Measurements from ENCODE around the gene PPP1R17. TPM values are rescaled to one million over a fixed set of nuclear protein-coding genes. Genes with fewer than 3 reads are reported as not detected.

Gene PPP1R17
- total and polyA plus RNA-seq, 2 donors (not counting 3 experiments of a cell fraction or from before 2014, with no cell fraction given), result not detected

DNA sequence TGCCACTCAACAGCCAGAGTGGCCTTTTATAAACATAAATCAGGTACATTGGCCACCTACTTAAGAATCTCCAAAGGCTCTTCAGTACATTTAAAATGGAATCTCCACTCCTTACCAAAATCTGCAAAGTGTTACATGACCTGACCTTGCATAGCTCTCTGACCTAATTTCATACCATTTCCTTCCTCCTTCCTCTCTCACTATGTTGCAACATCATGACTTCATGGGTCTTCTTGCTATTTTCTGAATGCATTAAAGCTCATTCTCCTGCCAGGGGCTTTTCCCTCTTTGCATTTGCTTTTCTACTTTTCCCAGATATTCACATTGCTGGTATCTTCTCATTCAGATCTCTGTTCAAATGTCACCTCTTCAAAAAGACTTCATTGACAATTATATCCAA lies 22.1 kb upstream of the PPP1R17 start:
- Histone ChIP-seq H3K9me3 (replicated peaks; ENCODE audit: control insufficient read depth, insufficient read depth, low read length) (no peaks in the 10 kb centered on the region), H3K4me2 (ENCODE audit: insufficient read depth, low read length) (no peak overlapping the region), H4K20me1 (replicated peaks; ENCODE audit: control insufficient read depth, extremely low read depth, insufficient read depth, low read length) (no peaks in the 10 kb centered on the region), H3K36me3 (ENCODE audit: control insufficient read depth in 2 of 2, extremely low read depth in 1 of 2, insufficient read depth in 2 of 2, low read length in 2 of 2) (no peaks in the 10 kb centered on the region), H3K9ac (replicated peaks; ENCODE audit: extremely low read depth, insufficient read depth, low read length) (no peak overlapping the region), H3K4me1 (ENCODE audit: control insufficient read depth, extremely low read depth, insufficient read depth, low read length) (no peaks in the 10 kb centered on the region), H3K27me3 (ENCODE audit: control insufficient read depth in 2 of 2, insufficient read depth in 2 of 2, low read length in 2 of 2) (no peaks in the 10 kb centered on the region), H3K27ac (ENCODE audit: insufficient read depth, low read depth, low read length) (no peak overlapping the region), H2AFZ (ENCODE audit: low read depth, low read length) (no peak overlapping the region), H3K9me1 (replicated peaks; ENCODE audit: control insufficient read depth, extremely low read depth, insufficient read depth, low read length) (no peaks in the 10 kb centered on the region), H3K79me2 (ENCODE audit: control insufficient read depth, insufficient read depth, low read length) (no peaks in the 10 kb centered on the region), H3K4me3 (replicated peaks in 1 of 3; ENCODE audit: insufficient read depth in 1 of 3, low read depth in 1 of 3, low read length in 3 of 3) (no peak overlapping the region)
- DNase-seq (ENCODE audit: low read depth, low spot score), result no peak
- ChIA-PET CTCF (no interaction called here), POLR2A (no interaction called here)
- dilution Hi-C loops (cut with MboI; ENCODE audit: extremely low pct_ligation_motif_present, low sequenced_read_pairs), result no loop called here
- FAIRE-seq, result no peak
- no TSS peak for BruUV-seq (replicated peaks)
- intact Hi-C loops (cut with micrococcal nuclease), result no loop called here
- TF ChIP-seq, protein P1, sequence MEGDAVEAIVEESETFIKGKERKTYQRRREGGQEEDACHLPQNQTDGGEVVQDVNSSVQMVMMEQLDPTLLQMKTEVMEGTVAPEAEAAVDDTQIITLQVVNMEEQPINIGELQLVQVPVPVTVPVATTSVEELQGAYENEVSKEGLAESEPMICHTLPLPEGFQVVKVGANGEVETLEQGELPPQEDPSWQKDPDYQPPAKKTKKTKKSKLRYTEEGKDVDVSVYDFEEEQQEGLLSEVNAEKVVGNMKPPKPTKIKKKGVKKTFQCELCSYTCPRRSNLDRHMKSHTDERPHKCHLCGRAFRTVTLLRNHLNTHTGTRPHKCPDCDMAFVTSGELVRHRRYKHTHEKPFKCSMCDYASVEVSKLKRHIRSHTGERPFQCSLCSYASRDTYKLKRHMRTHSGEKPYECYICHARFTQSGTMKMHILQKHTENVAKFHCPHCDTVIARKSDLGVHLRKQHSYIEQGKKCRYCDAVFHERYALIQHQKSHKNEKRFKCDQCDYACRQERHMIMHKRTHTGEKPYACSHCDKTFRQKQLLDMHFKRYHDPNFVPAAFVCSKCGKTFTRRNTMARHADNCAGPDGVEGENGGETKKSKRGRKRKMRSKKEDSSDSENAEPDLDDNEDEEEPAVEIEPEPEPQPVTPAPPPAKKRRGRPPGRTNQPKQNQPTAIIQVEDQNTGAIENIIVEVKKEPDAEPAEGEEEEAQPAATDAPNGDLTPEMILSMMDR (IDR thresholded peaks at IDR 0.05; ENCODE audit: extremely low read depth in 1 of 2, insufficient read depth in 1 of 2, low read depth in 1 of 2, low read length in 2 of 2), result no peak
- TF ChIP-seq, protein P2, sequence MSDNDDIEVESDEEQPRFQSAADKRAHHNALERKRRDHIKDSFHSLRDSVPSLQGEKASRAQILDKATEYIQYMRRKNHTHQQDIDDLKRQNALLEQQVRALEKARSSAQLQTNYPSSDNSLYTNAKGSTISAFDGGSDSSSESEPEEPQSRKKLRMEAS (IDR thresholded peaks at IDR 0.05; ENCODE audit: insufficient read depth, insufficient read length), result no peak
- no peak for TF ChIP-seq POLR2A (IDR thresholded peaks at IDR 0.05; ENCODE audit: low read depth, low read length)
- no peak for TF ChIP-seq JUN (IDR thresholded peaks at IDR 0.05; ENCODE audit: borderline replicate concordance, insufficient read depth, insufficient read length, low read depth)
- TF ChIP-seq EZH2 (IDR thresholded peaks at IDR 0.05; ENCODE audit: borderline replicate concordance, low read depth, low read length, severe bottlenecking), result no peak
- no peak for TF ChIP-seq MYC (IDR thresholded peaks at IDR 0.05; ENCODE audit: low read depth, low read length)
- TF ChIP-seq FOS (IDR thresholded peaks at IDR 0.05; ENCODE audit: borderline replicate concordance, insufficient read depth, low read length), result no peak
- TF ChIP-seq POLR2AphosphoS5 (IDR thresholded peaks at IDR 0.05; ENCODE audit: insufficient read depth, low read depth, low read length), result no peak
- no peak for TF ChIP-seq GATA2 (IDR thresholded peaks at IDR 0.05; ENCODE audit: insufficient read depth, insufficient read length, low read depth, low read length)
